Ectodermal cell (in vitro differentiated cells): Measurements from ENCODE around the gene TMEM8B.
"Not testable (repeated sequence)": the region's sequence is repeated elsewhere in the genome, so short reads cannot be mapped to it uniquely, and the experiment has no call there.

Experiments
- H3K27ac ChIP-seq: 2 replicates; pipeline ENCODE4 v1.7.0; 2013; ENCODE audit warnings: mild to moderate bottlenecking, low read depth, low read length; ENCODE audit not compliant: insufficient read depth, poor library complexity, severe bottlenecking
- H3K27me3 ChIP-seq: 2 replicates; pipeline ENCODE4 v1.7.0; 2013; ENCODE audit warnings: mild to moderate bottlenecking, low read length; ENCODE audit not compliant: insufficient read depth, control insufficient read depth, poor library complexity, severe bottlenecking
- H3K36me3 ChIP-seq: one replicate; pipeline ENCODE4 v1.7.0; 2013; ENCODE audit warnings: low read length; ENCODE audit not compliant: control insufficient read depth, insufficient read depth
- H3K4me1 ChIP-seq: one replicate; pipeline ENCODE4 v1.7.0; 2013; ENCODE audit warnings: low read length; ENCODE audit not compliant: control insufficient read depth, insufficient read depth
- H3K4me3 ChIP-seq: 2 replicates; pipeline ENCODE4 v1.7.0; 2013; ENCODE audit warnings: low read depth, low read length, control low read depth; ENCODE audit not compliant: insufficient read depth
- H3K9me3 ChIP-seq: 2 replicates; pipeline ENCODE4 v1.7.0; 2013; ENCODE audit warnings: mild to moderate bottlenecking, low read length, moderate library complexity; ENCODE audit not compliant: control insufficient read depth
- WGBS, 2 experiments: methylation state at CpG; one replicate each; pipeline ENCODE4 v1.1.7; 2013; ENCODE audit warnings: missing lambda C conversion rate in 2 of 2; 5-methylcytosine and 5-hydroxymethylcytosine counted together

TMEM8B gene

GRCh38 chr9:35912791-35913400, 83.9 kb downstream of the TMEM8B start:
- 89 to 90% methylated on average over 10 of the region's 10 CpGs for WGBS, 2 experiments
- H3K27me3 ChIP-seq: no peaks in the 10 kb centered on the region
- no peak overlapping the region for H3K27ac ChIP-seq
- no peaks in the 10 kb centered on the region for H3K36me3 ChIP-seq
- H3K4me1 ChIP-seq: peaks cover 12% of the 10 kb centered on the region
- no peaks in the 10 kb centered on the region for H3K9me3 ChIP-seq
- H3K4me3 ChIP-seq: no peak overlapping the region

- H3K4me1 ChIP-seq, H3K27ac ChIP-seq, H3K4me3 ChIP-seq, H3K27me3 ChIP-seq, H3K36me3 ChIP-seq, H3K9me3 ChIP-seq: not testable (repeated sequence)
Measured at GRCh38 chr9:35913429-35913828, 84.4 kb downstream of the TMEM8B start.

DNA sequence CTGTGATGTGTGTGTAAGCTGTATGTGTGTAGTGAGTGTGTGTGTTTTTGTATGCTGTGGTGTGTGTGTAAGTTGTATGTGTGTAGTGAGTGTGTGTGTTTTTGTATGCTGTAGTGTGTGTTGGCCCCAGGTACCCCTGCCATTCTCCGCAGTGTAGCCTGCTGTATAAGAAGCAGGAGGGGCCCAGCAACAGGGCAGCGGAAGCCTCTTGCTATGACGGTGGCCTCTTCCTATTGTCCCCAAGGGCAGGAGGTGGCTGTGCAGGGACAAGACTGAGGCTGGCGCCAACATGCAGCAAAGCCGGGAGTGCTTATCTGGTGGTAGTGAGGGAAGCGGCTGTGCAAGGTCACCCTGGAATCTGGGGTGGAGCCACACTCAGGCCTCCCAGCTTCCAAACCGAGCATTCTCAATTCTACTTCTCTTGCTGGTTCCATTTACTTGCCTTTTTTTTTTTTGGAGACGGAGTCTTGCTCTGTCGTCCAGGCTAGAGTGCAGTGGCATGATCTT, 85.3 kb downstream of the TMEM8B start:
- Histone ChIP-seq H3K36me3 (no peaks in the 10 kb centered on the region), H3K27ac (no peak overlapping the region), H3K4me1 (no peaks in the 10 kb centered on the region), H3K4me3 (no peak overlapping the region), H3K9me3 (no peaks in the 10 kb centered on the region), H3K27me3 (no peaks in the 10 kb centered on the region)
- 70 to 71% methylated on average over 9 of the region's 9 CpGs for WGBS, 2 experiments
